Measurements from ENCODE around the gene RASSF6.

The RASSF6 gene

GRCh38 chr4:73596001-73596400, 24.2 kb downstream of the RASSF6 start:
- H3K4me3 ChIP-seq (ENCODE audit: control insufficient read depth, low read depth, low read length), result no peak overlapping the region
- TF ChIP-seq CTCF (conservative IDR thresholded peaks at IDR 0.05; ENCODE audit: control insufficient read depth, insufficient read depth, low read depth, low read length), result no peak
- DNase-seq (ENCODE audit: low read depth), result no peak

- TF ChIP-seq CTCF (conservative IDR thresholded peaks at IDR 0.05; ENCODE audit: control insufficient read depth, insufficient read depth, low read depth, low read length), result peak; percentile 62
- no peak overlapping the region for H3K4me3 ChIP-seq (ENCODE audit: control insufficient read depth, low read depth, low read length)
- peak; percentile 60 for DNase-seq (ENCODE audit: low read depth)
Measured at GRCh38 chr4:73593631-73594241, 26.5 kb downstream of the RASSF6 start.

GRCh38 chr4:73589887-73590801, 30.1 kb downstream of the RASSF6 start:
- TF ChIP-seq CTCF (conservative IDR thresholded peaks at IDR 0.05; ENCODE audit: control insufficient read depth, insufficient read depth, low read depth, low read length), result no peak
- no peak overlapping the region for H3K4me3 ChIP-seq (ENCODE audit: control insufficient read depth, low read depth, low read length)
- no peak for DNase-seq (ENCODE audit: low read depth)

GRCh38 chr4:73589261-73589847, 30.9 kb downstream of the RASSF6 start:
- peak; percentile 92 for DNase-seq (ENCODE audit: low read depth)
- H3K4me3 ChIP-seq (ENCODE audit: control insufficient read depth, low read depth, low read length), result no peak overlapping the region
- TF ChIP-seq CTCF (conservative IDR thresholded peaks at IDR 0.05; ENCODE audit: control insufficient read depth, insufficient read depth, low read depth, low read length), result no peak

GRCh38 chr4:73588613-73589012, 31.6 kb downstream of the RASSF6 start:
- DNase-seq (ENCODE audit: low read depth), result no peak
- no peak for TF ChIP-seq CTCF (conservative IDR thresholded peaks at IDR 0.05; ENCODE audit: control insufficient read depth, insufficient read depth, low read depth, low read length)
- H3K4me3 ChIP-seq (ENCODE audit: control insufficient read depth, low read depth, low read length), result no peak overlapping the region

GRCh38 chr4:73586666-73587065, 33.6 kb downstream of the RASSF6 start:
- DNase-seq (ENCODE audit: low read depth), result no peak
- TF ChIP-seq CTCF (conservative IDR thresholded peaks at IDR 0.05; ENCODE audit: control insufficient read depth, insufficient read depth, low read depth, low read length), result no peak
- no peak overlapping the region for H3K4me3 ChIP-seq (ENCODE audit: control insufficient read depth, low read depth, low read length)

Data from fibroblast of mammary gland (primary cell).